Kidney epithelial cell (primary cell): ENCODE data around the gene SYNE1. TPM values are rescaled to one million over a fixed set of nuclear protein-coding genes. Genes with fewer than 3 reads are reported as not detected.
"Not testable (repeated sequence)": the region's sequence is repeated elsewhere in the genome, so short reads cannot be mapped to it uniquely, and the experiment has no call there.

Source experiments
- DNase-seq: peaks from one replicate; pipeline ENCODE4 v3.0.0-alpha.2; 2010; ENCODE audit warnings: low read depth
- H3K27me3 ChIP-seq: 2 replicates; pipeline ENCODE4 v1.6.0; 2011; ENCODE audit warnings: low read length; ENCODE audit not compliant: control insufficient read depth, insufficient read depth
- H3K36me3 ChIP-seq: 2 replicates; pipeline ENCODE4 v1.5.1; 2011; ENCODE audit warnings: low read length; ENCODE audit not compliant: control insufficient read depth, insufficient read depth
- H3K4me3 ChIP-seq: 2 replicates; pipeline ENCODE4 v1.5.1; 2011; ENCODE audit warnings: low read depth, mild to moderate bottlenecking, control low read depth, low read length
- total RNA-seq: library from RNA; depleted of rRNA; stranded (reverse); fragments of >200 nt; gene quantifications from 2 replicates; pipeline ENCODE4 v1.2.3, GENCODE V29; 2015
- TF ChIP-seq, protein P1 (sequence below): IDR thresholded peaks from 2 replicates; pipeline ENCODE4 v1.5.1; 2011; ENCODE audit warnings: mild to moderate bottlenecking, moderate library complexity, low read length, control low read depth, inconsistent platforms; ENCODE audit not compliant: insufficient read depth, poor library complexity, severe bottlenecking

SYNE1 gene
- total RNA-seq, 1 donor from 2014 or later = 43.1 TPM

DNA sequence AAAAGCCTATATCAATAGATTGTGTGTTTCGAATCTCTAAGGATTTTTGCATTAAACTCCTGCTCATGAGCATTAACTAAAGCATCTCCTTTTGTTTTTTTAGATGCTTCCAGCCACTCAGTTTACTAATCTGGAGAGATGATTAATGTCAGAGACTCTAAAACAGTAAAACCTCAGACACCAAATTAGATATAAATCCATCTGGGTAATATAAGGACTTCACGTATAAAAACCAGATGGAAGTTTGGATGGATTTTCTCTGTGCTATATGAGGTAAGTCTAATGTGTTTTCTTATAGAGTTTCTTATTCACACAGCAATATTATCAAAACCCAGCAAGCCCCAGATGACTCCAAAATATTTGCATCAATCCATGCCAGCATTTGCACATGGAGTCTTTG, 137.2 kb downstream of the SYNE1 start:
- TF ChIP-seq, protein P1, sequence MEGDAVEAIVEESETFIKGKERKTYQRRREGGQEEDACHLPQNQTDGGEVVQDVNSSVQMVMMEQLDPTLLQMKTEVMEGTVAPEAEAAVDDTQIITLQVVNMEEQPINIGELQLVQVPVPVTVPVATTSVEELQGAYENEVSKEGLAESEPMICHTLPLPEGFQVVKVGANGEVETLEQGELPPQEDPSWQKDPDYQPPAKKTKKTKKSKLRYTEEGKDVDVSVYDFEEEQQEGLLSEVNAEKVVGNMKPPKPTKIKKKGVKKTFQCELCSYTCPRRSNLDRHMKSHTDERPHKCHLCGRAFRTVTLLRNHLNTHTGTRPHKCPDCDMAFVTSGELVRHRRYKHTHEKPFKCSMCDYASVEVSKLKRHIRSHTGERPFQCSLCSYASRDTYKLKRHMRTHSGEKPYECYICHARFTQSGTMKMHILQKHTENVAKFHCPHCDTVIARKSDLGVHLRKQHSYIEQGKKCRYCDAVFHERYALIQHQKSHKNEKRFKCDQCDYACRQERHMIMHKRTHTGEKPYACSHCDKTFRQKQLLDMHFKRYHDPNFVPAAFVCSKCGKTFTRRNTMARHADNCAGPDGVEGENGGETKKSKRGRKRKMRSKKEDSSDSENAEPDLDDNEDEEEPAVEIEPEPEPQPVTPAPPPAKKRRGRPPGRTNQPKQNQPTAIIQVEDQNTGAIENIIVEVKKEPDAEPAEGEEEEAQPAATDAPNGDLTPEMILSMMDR = no peak
- Histone ChIP-seq H3K27me3 (no peaks in the 10 kb centered on the region), H3K36me3 (no peaks in the 10 kb centered on the region), H3K4me3 (no peak overlapping the region)
- no peak for DNase-seq

DNA sequence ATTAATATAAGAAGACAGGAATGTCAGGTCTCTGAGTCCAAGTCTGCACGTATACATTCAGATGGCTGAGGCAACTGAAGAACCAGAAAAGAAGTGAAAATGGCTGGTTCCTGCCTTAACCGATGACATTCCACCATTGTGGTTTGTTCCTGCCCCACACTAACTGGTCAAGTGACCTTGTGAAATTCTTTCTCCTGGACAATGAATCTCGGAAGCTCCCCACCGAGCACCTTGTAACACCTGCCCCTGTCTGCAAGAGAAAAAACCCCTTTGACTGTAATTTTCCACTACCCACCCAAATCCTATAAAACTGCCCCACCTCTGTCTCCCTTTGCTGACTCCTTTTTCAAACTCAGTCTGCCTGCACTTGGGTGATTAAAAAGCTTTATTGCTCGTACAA, 140.4 kb downstream of the SYNE1 start:
- Histone ChIP-seq H3K36me3 (no peaks in the 10 kb centered on the region), H3K4me3 (no peak overlapping the region), H3K27me3 (no peaks in the 10 kb centered on the region)
- TF ChIP-seq, protein P1 = no peak
- DNase-seq = no peak

DNA sequence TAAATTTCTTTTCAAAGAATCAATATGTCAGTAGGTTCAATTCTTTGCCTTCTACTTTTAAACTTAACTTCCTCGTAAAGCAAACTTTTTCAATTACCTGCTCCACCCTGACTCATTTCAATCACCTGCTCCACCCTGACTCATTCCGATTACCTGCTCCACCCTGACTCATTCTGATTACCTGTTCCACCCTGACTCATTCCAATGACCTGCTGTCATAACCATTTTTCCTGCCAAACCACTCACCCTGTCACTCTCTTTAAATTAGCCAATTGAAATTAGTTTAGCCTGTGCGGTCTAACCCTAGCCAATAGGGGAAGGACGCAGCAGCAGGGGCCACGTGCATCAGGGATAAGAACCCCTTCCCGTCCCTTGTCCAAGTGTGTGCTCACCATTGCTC, 141.7 kb downstream of the SYNE1 start:
- not testable (repeated sequence) for DNase-seq, H3K27me3 ChIP-seq, H3K36me3 ChIP-seq, H3K4me3 ChIP-seq

DNA sequence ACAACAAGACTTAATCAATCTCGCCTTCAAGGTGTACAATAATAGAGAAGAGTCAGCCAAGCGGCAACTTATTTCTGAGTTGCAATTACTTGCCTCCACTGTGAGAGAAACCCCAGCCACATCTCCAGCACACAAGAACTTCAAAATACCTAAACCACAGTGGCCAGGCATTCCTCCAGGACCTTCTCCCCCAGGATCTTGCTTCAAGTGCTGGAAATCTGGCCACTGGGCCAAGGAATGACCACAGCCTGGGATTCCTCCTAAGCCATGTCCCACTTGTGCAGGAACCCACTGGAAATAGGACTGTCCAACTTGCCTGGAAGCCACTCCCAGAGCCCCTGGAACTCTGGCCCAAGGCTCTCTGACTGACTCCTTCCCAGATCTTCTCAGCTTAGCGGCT, 144.9 kb downstream of the SYNE1 start:
- not testable (repeated sequence) for DNase-seq, H3K27me3 ChIP-seq, H3K36me3 ChIP-seq, H3K4me3 ChIP-seq

DNA sequence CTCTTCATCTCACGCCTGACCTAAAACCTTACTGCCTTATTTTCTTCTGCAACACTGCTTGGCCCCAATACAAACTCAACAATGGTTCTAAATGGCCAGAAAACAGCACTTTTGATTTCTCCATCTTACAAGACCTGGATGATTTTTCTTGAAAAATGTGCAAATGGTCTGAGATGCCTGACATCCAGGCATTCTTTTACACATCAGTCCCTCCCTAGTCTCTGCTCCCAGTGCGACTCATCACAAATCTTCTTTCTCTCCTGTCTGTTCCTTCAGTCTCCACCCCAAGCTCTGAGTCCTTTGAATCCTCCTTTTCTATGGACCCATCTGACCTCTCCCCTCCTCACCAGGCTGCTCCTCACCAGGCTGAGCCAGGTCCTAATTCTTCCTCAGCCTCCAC, 145.7 kb downstream of the SYNE1 start:
- H3K4me3 ChIP-seq, DNase-seq, H3K36me3 ChIP-seq, H3K27me3 ChIP-seq: not testable (repeated sequence)

DNA sequence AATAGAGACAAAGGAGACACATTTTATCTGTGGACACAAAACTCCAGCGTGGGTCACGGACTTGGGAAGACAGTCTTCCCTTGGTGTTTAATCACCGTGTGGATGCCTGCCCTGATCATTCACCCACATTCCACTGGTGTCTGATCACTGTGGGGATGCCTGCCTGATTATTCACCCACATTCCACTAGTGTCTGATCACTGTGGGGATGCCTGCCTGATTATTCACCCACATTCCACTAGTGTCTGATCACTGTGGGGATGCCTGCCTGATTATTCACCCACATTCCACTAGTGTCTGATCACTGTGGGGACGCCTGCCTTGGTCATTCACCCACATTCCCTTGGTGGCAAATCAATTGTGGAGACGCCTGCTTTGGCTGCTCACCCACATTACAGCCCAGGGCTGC, 146.2 kb downstream of the SYNE1 start:
- H3K27me3 ChIP-seq, DNase-seq, H3K4me3 ChIP-seq, H3K36me3 ChIP-seq: not testable (repeated sequence)

DNA sequence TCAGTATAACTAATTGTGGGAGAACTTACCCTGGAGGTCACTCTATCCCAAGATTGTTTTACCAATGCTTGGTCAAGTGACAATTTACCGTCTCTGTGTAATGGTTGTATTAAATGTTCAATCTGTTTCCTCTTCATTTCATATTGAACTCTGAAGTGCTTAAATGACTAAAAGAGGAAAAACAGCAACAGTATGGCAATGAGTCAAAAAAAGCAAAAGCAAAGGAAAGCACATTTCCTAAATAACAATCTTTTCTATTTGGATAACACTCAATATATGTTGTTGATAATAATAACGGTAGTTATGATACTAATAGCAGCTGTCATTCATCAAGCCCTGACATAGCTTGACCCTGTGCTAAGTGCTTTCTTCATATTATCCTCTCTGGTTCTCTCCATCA, 152.4 kb downstream of the SYNE1 start:
- no peaks in the 10 kb centered on the region for H3K36me3 ChIP-seq
- no peaks in the 10 kb centered on the region for H3K27me3 ChIP-seq
- TF ChIP-seq, protein P1 = no peak
- H3K4me3 ChIP-seq = no peak overlapping the region
- DNase-seq = no peak

DNA sequence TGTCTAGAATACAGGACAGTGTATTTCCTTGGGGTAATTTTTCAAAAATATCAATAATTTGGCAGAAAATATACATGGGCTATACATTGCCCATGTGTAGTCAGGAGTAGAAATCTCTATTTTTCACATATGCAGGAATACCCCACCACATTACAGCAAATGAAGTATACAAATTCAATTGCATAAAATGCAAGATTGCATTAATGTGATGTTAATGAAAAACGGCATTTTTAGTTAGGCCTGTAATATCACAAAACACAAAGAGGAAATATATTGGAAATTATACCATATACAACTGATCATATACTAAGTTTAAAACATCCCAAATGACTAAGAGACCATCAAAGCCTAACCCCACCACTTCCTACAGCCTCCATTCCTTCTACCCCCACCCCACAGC, 154.9 kb downstream of the SYNE1 start:
- TF ChIP-seq, protein P1 = no peak
- Histone ChIP-seq H3K36me3 (no peaks in the 10 kb centered on the region), H3K4me3 (no peak overlapping the region), H3K27me3 (no peaks in the 10 kb centered on the region)
- DNase-seq = no peak
